Type B pancreatic cell (in vitro differentiated cells): Measurements from ENCODE around the gene SMAP1. TPM values are rescaled to one million over a fixed set of nuclear protein-coding genes. Genes with fewer than 3 reads are reported as not detected.

ENCODE experiments used
- DNase-seq: peaks from one replicate; pipeline ENCODE4 v3.0.0; 2021; ENCODE audit warnings: mixed read lengths; ENCODE audit not compliant: unreplicated experiment; ENCODE audit errors: extremely low spot score
- H3K27ac Mint-ChIP-seq: 2 replicates; pipeline ENCODE4 v1.8.0; 2021; ENCODE audit warnings: mild to moderate bottlenecking, mixed read lengths
- H3K27me3 Mint-ChIP-seq: 2 replicates; pipeline ENCODE4 v1.8.0; 2021; ENCODE audit warnings: mixed read lengths
- H3K36me3 Mint-ChIP-seq: 2 replicates; pipeline ENCODE4 v1.8.0; 2021; ENCODE audit warnings: mixed read lengths
- H3K4me1 Mint-ChIP-seq: one replicate; pipeline ENCODE4 v1.8.0; 2021; ENCODE audit warnings: mixed read lengths; ENCODE audit not compliant: unreplicated experiment
- H3K4me3 Mint-ChIP-seq: 2 replicates; pipeline ENCODE4 v1.8.0; 2021; ENCODE audit warnings: mild to moderate bottlenecking, mixed read lengths
- H3K9me3 Mint-ChIP-seq: 2 replicates; pipeline ENCODE4 v1.8.0; 2021; ENCODE audit warnings: mixed read lengths
- total RNA-seq: library from RNA; stranded (reverse); gene quantifications from 2 replicates; pipeline ENCODE4 v1.2.1, GENCODE V29; 2021; ENCODE audit warnings: low replicate concordance
- TF ChIP-seq, protein P1 (sequence below): fragments of 200-600 bp; sonication (generic); conservative IDR thresholded peaks from 2 replicates; pipeline ENCODE4 v1.5.0; 2021; ENCODE audit warnings: antibody characterized with exemption, mild to moderate bottlenecking

Gene SMAP1
- total RNA-seq, 1 donor from 2014 or later: 22.8 TPM

DNA sequence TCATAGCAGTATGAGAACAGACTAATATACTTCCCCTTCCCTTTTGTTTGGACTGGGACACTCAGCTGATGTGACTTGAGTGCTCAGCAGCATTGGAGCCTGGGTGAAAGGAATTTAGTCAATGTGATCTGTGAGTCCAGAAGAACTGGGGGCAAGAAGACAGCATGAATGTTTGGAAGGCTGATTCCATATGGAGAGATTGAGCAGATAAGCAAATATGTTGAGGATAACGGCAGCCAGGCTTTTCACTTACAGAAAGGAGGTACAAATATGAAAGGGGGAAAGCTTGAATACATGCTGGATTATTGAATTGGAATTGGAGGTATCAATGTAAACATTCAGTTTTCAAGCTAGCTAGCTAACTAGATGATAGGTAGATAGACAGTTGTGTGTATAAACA, 37.8 kb upstream of the SMAP1 start:
- Mint-ChIP-seq H3K9me3 (no peaks in the 10 kb centered on the region), H3K36me3 (no peaks in the 10 kb centered on the region), H3K27me3 (peaks cover 4% of the 10 kb centered on the region), H3K4me3 (no peak overlapping the region), H3K4me1 (no peaks in the 10 kb centered on the region), H3K27ac (no peak overlapping the region)
- no peak for DNase-seq
- TF ChIP-seq, protein P1, sequence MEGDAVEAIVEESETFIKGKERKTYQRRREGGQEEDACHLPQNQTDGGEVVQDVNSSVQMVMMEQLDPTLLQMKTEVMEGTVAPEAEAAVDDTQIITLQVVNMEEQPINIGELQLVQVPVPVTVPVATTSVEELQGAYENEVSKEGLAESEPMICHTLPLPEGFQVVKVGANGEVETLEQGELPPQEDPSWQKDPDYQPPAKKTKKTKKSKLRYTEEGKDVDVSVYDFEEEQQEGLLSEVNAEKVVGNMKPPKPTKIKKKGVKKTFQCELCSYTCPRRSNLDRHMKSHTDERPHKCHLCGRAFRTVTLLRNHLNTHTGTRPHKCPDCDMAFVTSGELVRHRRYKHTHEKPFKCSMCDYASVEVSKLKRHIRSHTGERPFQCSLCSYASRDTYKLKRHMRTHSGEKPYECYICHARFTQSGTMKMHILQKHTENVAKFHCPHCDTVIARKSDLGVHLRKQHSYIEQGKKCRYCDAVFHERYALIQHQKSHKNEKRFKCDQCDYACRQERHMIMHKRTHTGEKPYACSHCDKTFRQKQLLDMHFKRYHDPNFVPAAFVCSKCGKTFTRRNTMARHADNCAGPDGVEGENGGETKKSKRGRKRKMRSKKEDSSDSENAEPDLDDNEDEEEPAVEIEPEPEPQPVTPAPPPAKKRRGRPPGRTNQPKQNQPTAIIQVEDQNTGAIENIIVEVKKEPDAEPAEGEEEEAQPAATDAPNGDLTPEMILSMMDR: no peak

DNA sequence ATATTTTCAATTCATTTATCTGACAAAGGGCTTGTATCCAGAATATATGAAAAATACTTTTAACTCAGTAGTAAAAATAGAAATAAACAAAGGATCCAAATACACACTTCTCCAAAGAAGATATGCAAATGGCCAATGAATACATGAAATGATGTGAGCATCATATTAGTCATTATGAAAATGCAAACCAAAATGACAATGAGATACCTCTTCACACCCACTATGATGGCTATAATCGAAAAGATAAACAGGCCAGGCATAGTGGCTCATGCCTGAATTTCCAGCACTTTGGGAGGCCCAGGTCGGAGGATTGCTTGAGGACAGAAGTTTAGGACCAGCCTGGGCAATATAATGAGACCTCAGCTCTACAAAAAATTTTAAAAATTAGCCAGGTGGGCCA, 33.8 kb upstream of the SMAP1 start:
- Mint-ChIP-seq H3K27me3 (peaks cover 4% of the 10 kb centered on the region), H3K4me3 (no peak overlapping the region), H3K36me3 (no peaks in the 10 kb centered on the region), H3K9me3 (no peaks in the 10 kb centered on the region), H3K27ac (no peak overlapping the region), H3K4me1 (no peaks in the 10 kb centered on the region)
- TF ChIP-seq, protein P1: no peak
- no peak for DNase-seq

DNA sequence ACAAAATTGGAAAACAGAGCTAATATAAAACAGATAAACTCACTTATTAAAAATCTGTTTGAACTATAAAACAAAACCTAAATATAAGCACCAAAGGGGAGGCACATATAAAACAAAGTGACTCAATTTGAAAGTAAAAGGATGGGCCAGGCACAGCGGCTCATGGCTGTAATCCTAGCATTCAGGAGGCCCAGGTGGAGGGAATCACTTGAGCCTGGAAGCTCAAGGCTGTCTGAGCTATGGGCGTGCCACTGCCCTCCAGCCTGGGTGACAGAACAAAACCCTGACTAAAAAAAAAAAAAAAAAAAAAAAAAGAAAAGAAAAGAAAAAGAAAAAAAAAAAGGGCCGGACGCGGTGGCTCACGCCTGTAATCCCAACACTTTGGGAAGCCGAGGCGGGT, 31.1 kb upstream of the SMAP1 start:
- Mint-ChIP-seq H3K9me3 (no peaks in the 10 kb centered on the region), H3K36me3 (no peaks in the 10 kb centered on the region), H3K27ac (no peak overlapping the region), H3K4me3 (no peak overlapping the region), H3K27me3 (no peaks in the 10 kb centered on the region), H3K4me1 (no peaks in the 10 kb centered on the region)
- DNase-seq: no peak
- TF ChIP-seq, protein P1: no peak

DNA sequence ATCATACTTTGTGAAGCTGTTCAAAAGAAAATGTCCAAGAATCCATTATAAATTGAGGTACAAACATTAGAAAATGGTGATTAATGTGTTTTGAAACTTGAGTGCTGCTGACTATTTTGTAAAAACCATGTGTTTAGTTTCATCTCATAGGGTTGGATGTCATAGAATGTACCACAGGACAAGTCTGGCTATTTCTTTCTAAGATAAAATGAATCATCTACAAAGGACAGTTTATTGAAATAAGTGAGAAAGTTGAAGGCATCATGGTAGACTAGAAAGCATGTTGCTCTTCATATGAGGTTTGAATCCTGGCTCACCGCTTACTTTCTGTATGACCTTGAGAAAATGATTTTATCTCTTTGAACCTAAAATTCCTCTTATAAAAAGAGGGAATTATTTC, 29.2 kb upstream of the SMAP1 start:
- TF ChIP-seq, protein P1: no peak
- Mint-ChIP-seq H3K27ac (no peak overlapping the region), H3K27me3 (no peaks in the 10 kb centered on the region), H3K9me3 (no peaks in the 10 kb centered on the region), H3K4me1 (no peaks in the 10 kb centered on the region), H3K36me3 (no peaks in the 10 kb centered on the region), H3K4me3 (no peak overlapping the region)
- no peak for DNase-seq

DNA sequence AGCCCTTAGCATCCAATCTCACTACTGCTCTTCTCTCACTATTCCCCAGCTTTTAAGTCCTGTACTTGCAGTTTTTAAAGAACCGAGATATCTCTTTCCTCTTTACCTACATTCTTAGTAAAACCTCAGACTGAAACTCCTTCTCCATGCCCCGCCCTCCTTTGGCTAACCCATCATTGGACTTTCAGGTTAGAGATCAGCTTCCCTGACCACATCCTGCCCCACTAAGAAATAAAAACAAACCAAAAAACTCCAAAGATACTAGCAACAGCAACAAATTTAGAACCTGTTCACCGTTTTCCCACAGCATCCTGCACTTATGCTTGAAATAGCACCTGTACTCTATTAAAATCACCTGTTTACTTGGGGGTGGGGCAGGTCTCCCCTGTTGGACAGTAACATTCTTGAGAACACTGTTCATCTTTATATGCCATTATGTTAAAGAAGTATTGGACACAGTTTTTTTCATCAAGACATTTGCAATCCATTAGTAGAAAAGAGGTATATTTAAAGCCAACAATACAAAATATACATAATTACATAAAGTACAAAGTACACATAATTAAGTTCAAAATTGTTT, 16.3 kb upstream of the SMAP1 start:
- H3K4me1 Mint-ChIP-seq: no peaks in the 10 kb centered on the region
- no peaks in the 10 kb centered on the region for H3K36me3 Mint-ChIP-seq
- H3K27me3 Mint-ChIP-seq: no peaks in the 10 kb centered on the region
- DNase-seq: no peak
- no peaks in the 10 kb centered on the region for H3K9me3 Mint-ChIP-seq
- TF ChIP-seq, protein P1: no peak
- no peak overlapping the region for H3K4me3 Mint-ChIP-seq
- no peak overlapping the region for H3K27ac Mint-ChIP-seq

DNA sequence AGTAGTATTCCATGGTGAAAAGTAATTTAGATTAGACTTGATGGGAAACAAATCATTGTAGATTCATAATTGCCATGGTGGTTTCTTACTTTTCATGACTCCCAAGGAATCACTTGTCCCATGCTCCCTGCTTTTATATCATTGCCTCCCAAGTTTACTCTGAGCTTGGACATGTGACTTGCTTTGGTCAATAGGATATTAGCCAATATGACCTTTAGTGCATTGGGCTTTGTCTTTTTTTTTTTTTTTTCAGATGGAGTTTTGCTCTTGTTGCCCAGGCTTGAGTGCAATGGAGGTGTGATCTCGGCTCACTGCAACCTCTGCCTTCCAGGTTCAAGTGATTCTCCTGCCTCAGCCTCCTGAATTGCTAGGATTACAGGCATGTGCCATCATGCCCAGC, 15.5 kb upstream of the SMAP1 start:
- no peaks in the 10 kb centered on the region for H3K36me3 Mint-ChIP-seq
- no peak for DNase-seq
- no peaks in the 10 kb centered on the region for H3K27me3 Mint-ChIP-seq
- no peak overlapping the region for H3K27ac Mint-ChIP-seq
- no peak overlapping the region for H3K4me3 Mint-ChIP-seq
- H3K9me3 Mint-ChIP-seq: no peaks in the 10 kb centered on the region
- no peaks in the 10 kb centered on the region for H3K4me1 Mint-ChIP-seq
- TF ChIP-seq, protein P1: no peak
